Loucy (cell line): ENCODE results near the gene LRRC25.

ENCODE experiments used
- EZH2phosphoT487 ChIP-seq: fragments of 200-600 bp; IDR thresholded peaks from 2 replicates; pipeline ENCODE4 v1.6.1; 2018; ENCODE audit warnings: antibody characterized with exemption, mild to moderate bottlenecking, moderate library complexity, borderline replicate concordance
- TF ChIP-seq, protein P1 (sequence below): fragments of 200-600 bp; sonication (generic); conservative IDR thresholded peaks from 2 replicates; pipeline ENCODE4 v1.5.1; 2014; ENCODE audit warnings: mild to moderate bottlenecking, antibody characterized with exemption, low read length

DNA sequence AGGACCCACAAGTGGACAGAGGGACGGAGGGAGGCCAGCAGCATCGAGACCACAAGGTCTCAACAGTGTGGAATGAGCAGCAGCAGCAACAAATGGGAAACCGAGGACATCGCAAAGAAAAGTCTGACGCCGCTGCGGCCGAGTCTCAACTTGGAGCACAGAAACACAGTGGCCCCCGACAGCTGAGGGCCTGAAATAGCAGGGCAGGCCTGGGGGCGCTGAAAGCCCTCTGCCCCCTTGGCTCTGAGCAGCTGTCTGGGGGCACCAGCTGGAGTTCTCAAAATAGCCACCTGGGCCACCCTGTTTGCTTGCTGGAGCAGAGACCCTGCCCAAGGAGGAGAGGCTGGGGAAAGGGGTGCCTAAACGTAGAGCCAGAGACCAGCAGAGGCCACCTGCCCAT, 46.4 kb upstream of the LRRC25 start:
- TF ChIP-seq, protein P1, sequence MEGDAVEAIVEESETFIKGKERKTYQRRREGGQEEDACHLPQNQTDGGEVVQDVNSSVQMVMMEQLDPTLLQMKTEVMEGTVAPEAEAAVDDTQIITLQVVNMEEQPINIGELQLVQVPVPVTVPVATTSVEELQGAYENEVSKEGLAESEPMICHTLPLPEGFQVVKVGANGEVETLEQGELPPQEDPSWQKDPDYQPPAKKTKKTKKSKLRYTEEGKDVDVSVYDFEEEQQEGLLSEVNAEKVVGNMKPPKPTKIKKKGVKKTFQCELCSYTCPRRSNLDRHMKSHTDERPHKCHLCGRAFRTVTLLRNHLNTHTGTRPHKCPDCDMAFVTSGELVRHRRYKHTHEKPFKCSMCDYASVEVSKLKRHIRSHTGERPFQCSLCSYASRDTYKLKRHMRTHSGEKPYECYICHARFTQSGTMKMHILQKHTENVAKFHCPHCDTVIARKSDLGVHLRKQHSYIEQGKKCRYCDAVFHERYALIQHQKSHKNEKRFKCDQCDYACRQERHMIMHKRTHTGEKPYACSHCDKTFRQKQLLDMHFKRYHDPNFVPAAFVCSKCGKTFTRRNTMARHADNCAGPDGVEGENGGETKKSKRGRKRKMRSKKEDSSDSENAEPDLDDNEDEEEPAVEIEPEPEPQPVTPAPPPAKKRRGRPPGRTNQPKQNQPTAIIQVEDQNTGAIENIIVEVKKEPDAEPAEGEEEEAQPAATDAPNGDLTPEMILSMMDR: no peak
- TF ChIP-seq EZH2phosphoT487: no peak
